Adrenal gland (tissue), 12 donors: ENCODE measurements around the gene SCN2A. TPM values are rescaled to one million over a fixed set of nuclear protein-coding genes. Genes with fewer than 3 reads are reported as not detected.

Experiments used
- DNase-seq, 7 donors: peaks; one replicate each; pipeline ENCODE4 v3.0.0-alpha.2; 2019 to 2020
- H3K27ac ChIP-seq, 5 donors: fragments of 200-600 bp; sonication (generic) in 4 of 5; 1 replicate in 3 of 5; 2 replicates in 2 of 5; pipeline versions ENCODE4 v1.5.1 to v1.8.0; 2016 to 2020; ENCODE audit warnings: mild to moderate bottlenecking in 1 of 5
- H3K27me3 ChIP-seq: fragments of 200-600 bp; 2 replicates; pipeline ENCODE4 v1.8.0; 2021
- H3K36me3 ChIP-seq, 2 donors: fragments of 200-600 bp; replicated peaks in 1 of 2; 1 replicate in 1 of 2; 2 replicates in 1 of 2; pipeline versions ENCODE4 v1.5.1 to v1.8.0; 2018 to 2022
- H3K4me1 ChIP-seq, 2 donors: fragments of 200-600 bp; replicated peaks in 1 of 2; 1 replicate in 1 of 2; 2 replicates in 1 of 2; pipeline versions ENCODE4 v1.5.1 to v1.8.0; 2018 to 2021
- H3K4me3 ChIP-seq, 4 donors: fragments of 200-600 bp; sonication (generic) in 3 of 4; one replicate each; pipeline ENCODE4 v1.5.1; 2016 to 2018
- H3K9me3 ChIP-seq, 3 donors: fragments of 200-600 bp; sonication (generic) in 1 of 3; replicated peaks in 1 of 3; 1 replicate in 2 of 3; 2 replicates in 1 of 3; pipeline versions ENCODE4 v1.5.1 to v1.8.0; 2016 to 2021
- CTCF ChIP-seq, 6 experiments: fragments of 450-650 bp in 4 of 6; fragments of 200-600 bp in 2 of 6; sonication (generic) in 1 of 6; IDR thresholded peaks; 1 replicate in 5 of 6; 2 replicates in 1 of 6; pipeline versions ENCODE4 v1.5.1 to v1.8.0; 2016 to 2021; ENCODE audit warnings: antibody characterized with exemption in 6 of 6, mild to moderate bottlenecking in 2 of 6, moderate library complexity in 1 of 6
- POLR2A ChIP-seq, 2 donors: fragments of 450-650 bp; IDR thresholded peaks; one replicate each; pipeline ENCODE4 v1.6.1; 2017; ENCODE audit warnings: antibody characterized with exemption in 2 of 2, mild to moderate bottlenecking in 2 of 2, moderate library complexity in 1 of 2
- WGBS, 4 donors: extraction: QIAGEN DNeasy Blood & Tissue Kit in 2 of 4; methylation state at CpG; one replicate each; pipeline versions ENCODE4 v1.1.5 to v1.1.7; 2013 to 2017; 5-methylcytosine and 5-hydroxymethylcytosine counted together
- intact Hi-C, 2 donors: fragments of 100-400 bp; cut with DNase I; formaldehyde crosslinking; loops; one replicate each; pipeline versions ENCODE4 v1.14.1 to v1.15.0; 2022 to 2023
- polyA plus RNA-seq, 3 donors: library from polyadenylated mRNA; stranded (reverse); fragments of 200-250 nt in 2 of 3; fragments of 350-450 nt in 1 of 3; fragmentation: Illumina TruSeq in 1 of 3; extraction: RNeasy Lipid Tissue Mini Kit (QIAGEN cat#74804) in 1 of 3; gene quantifications; one replicate each; pipeline ENCODE4 v1.2.3, GENCODE V29; 2013 to 2014
- total RNA-seq, 9 donors: library from RNA; depleted of rRNA in 4 of 9; stranded (reverse); fragments of >200 nt in 4 of 9; fragments of 120-200 nt in 1 of 9; fragmentation: NEBNext Ultra II Directional in 1 of 9; extraction: Animal tissue kit (Norgen Biotek cat#: 25700) in 1 of 9; gene quantifications; one replicate each; pipeline versions ENCODE4 v1.1.0 to v1.2.4, GENCODE V29; 2013 to 2023
- donor health status: healthy with polysubstance abuse.
- donor health status: Bipolar disorder and iron deficiency.
- donor health status: DM: yes; HTN: yes; CAD: no.
- donor health status: DM: no; HTN: no; CAD: no.
- donor health status: DM: no; HTN: no; CAD: no.
- donor health status: DM: yes; HTN: yes; CAD: no.

The SCN2A gene
- total and polyA plus RNA-seq, 12 donors, result 0.34 to 3.5 (median 1.1) TPM

GRCh38 chr2:165283342-165283741, 44.1 kb downstream of the SCN2A start:
- TF ChIP-seq CTCF (IDR thresholded peaks at IDR 0.05), result no peak
- no peak for TF ChIP-seq POLR2A (IDR thresholded peaks at IDR 0.05)
- Histone ChIP-seq H3K36me3 (no peaks in the 10 kb centered on the region), H3K27ac (no peak overlapping the region), H3K9me3 (no peaks in the 10 kb centered on the region), H3K27me3 (no peaks in the 10 kb centered on the region), H3K4me1 (no peaks in the 10 kb centered on the region), H3K4me3 (no peak overlapping the region)
- intact Hi-C loops, result no loop called here
- DNase-seq, result no peak
- WGBS, 4 donors, result 72 to 87% (median 80%) methylated on average over 1 of the region's 1 CpG

- H3K36me3 ChIP-seq, result no peaks in the 10 kb centered on the region
- WGBS, 4 donors, result 67 to 79% (median 70%) methylated on average over 3 of the region's 3 CpGs
- H3K27me3 ChIP-seq, result no peaks in the 10 kb centered on the region
- no peak overlapping the region for H3K4me3 ChIP-seq
- no peaks in the 10 kb centered on the region for H3K9me3 ChIP-seq
- intact Hi-C loops, result no loop called here
- no peaks in the 10 kb centered on the region for H3K4me1 ChIP-seq
- no peak overlapping the region for H3K27ac ChIP-seq
- no peak for DNase-seq
- no peak for TF ChIP-seq CTCF (IDR thresholded peaks at IDR 0.05)
- no peak for TF ChIP-seq POLR2A (IDR thresholded peaks at IDR 0.05)
These were observed 48.0 kb downstream of the SCN2A start for GRCh38 chr2:165287094-165287778.

GRCh38 chr2:165289069-165289468, 49.9 kb downstream of the SCN2A start:
- DNase-seq, result no peak
- Histone ChIP-seq H3K4me1 (peaks cover 0 to 4% of the 10 kb centered on the region in 2 donors), H3K27ac (no peak overlapping the region), H3K27me3 (no peaks in the 10 kb centered on the region), H3K9me3 (no peaks in the 10 kb centered on the region), H3K36me3 (no peaks in the 10 kb centered on the region), H3K4me3 (no peak overlapping the region)
- TF ChIP-seq POLR2A (IDR thresholded peaks at IDR 0.05) (no peak), CTCF (IDR thresholded peaks at IDR 0.05) (no peak)
- WGBS, 4 donors, result 76 to 84% (median 82%) methylated on average over 2 of the region's 2 CpGs
- intact Hi-C loops, result no loop called here

- Histone ChIP-seq H3K36me3 (no peaks in the 10 kb centered on the region), H3K4me1 (peaks cover 0 to 4% of the 10 kb centered on the region in 2 donors), H3K4me3 (no peak overlapping the region), H3K27ac (no peak overlapping the region), H3K9me3 (no peaks in the 10 kb centered on the region), H3K27me3 (no peaks in the 10 kb centered on the region)
- intact Hi-C loops, result loop anchor here (10.0 kb wide), 2 partner anchors 49 to 299 kb away; no protein-coding TSS in a partner anchor
- DNase-seq, result peak; percentile 38 to 67 (median 64)
- 17 to 19% (median 18%) methylated on average over 6 of the region's 6 CpGs for WGBS, 4 donors
- no peak for TF ChIP-seq POLR2A (IDR thresholded peaks at IDR 0.05)
- TF ChIP-seq CTCF (IDR thresholded peaks at IDR 0.05), result peak; percentile 54 to 74 (median 70)
These were observed 54.5 kb downstream of the SCN2A start for GRCh38 chr2:165293440-165294420.
